GM23338 (cell line): Measurements from ENCODE around the gene CERK. TPM values are rescaled to one million over a fixed set of nuclear protein-coding genes. Genes with fewer than 3 reads are reported as not detected.
A peak's percentile ranks its signal among the peaks of the same experiment; 100 is the strongest.

ENCODE experiments used
- ATAC-seq: fragments of 200-7000 bp; cut with Tn5 transposase; 3 replicates; pipeline ENCODE4 v1.9.1; 2020
- DNase-seq: peaks from one replicate; pipeline ENCODE4 v3.0.0-alpha.2; 2015; ENCODE audit warnings: low spot score
- H2AFZ ChIP-seq: fragments of 200-600 bp; sonication (generic); 2 replicates; pipeline ENCODE4 v1.8.0; 2016; ENCODE audit warnings: antibody characterized with exemption, mild to moderate bottlenecking, moderate library complexity
- H3F3A ChIP-seq: fragments of 200-600 bp; sonication (generic); replicated peaks from 2 replicates; pipeline ENCODE4 v1.8.0; 2017; ENCODE audit warnings: antibody characterized with exemption, mixed run types, low read depth
- H3K27ac ChIP-seq: fragments of 200-600 bp; sonication (generic); 2 replicates; pipeline ENCODE4 v1.6.1; 2016; ENCODE audit warnings: low read depth
- H3K27me3 ChIP-seq: fragments of 200-600 bp; sonication (generic); 2 replicates; pipeline ENCODE4 v1.8.0; 2016; ENCODE audit warnings: mild to moderate bottlenecking, mixed run types, moderate library complexity; ENCODE audit not compliant: insufficient read depth
- H3K36me3 ChIP-seq: fragments of 200-600 bp; sonication (generic); 2 replicates; pipeline ENCODE4 v1.8.0; 2016; ENCODE audit warnings: mild to moderate bottlenecking; ENCODE audit not compliant: insufficient read depth
- H3K4me1 ChIP-seq: fragments of 200-600 bp; sonication (generic); 2 replicates; pipeline ENCODE4 v1.8.0; 2016; ENCODE audit warnings: mild to moderate bottlenecking, moderate library complexity; ENCODE audit not compliant: insufficient read depth
- H3K4me2 ChIP-seq: fragments of 200-600 bp; sonication (generic); 2 replicates; pipeline ENCODE4 v1.7.1; 2017; ENCODE audit warnings: mixed run types
- H3K4me3 ChIP-seq: fragments of 200-600 bp; sonication (generic); 2 replicates; pipeline ENCODE4 v1.6.1; 2016; ENCODE audit warnings: mixed run types
- H3K79me2 ChIP-seq: fragments of 200-600 bp; sonication (generic); replicated peaks from 2 replicates; pipeline ENCODE4 v1.8.0; 2017; ENCODE audit warnings: mild to moderate bottlenecking; ENCODE audit not compliant: insufficient read depth
- H3K9me2 ChIP-seq: fragments of 200-600 bp; sonication (generic); 2 replicates; pipeline ENCODE4 v1.8.0; 2017; ENCODE audit not compliant: insufficient read depth
- H4K20me1 ChIP-seq: fragments of 200-600 bp; sonication (generic); replicated peaks from 2 replicates; pipeline ENCODE4 v1.8.0; 2017; ENCODE audit warnings: mild to moderate bottlenecking; ENCODE audit not compliant: insufficient read depth
- H3K27ac Mint-ChIP-seq: 2 replicates; pipeline ENCODE4 v1.8.0; 2020; ENCODE audit warnings: inconsistent platforms, mild to moderate bottlenecking, moderate library complexity, mixed read lengths
- H3K27me3 Mint-ChIP-seq: 3 replicates; pipeline ENCODE4 v1.8.0; 2022; ENCODE audit warnings: low read depth, mild to moderate bottlenecking, moderate library complexity, mixed read lengths, inconsistent platforms; ENCODE audit not compliant: insufficient read depth, poor library complexity
- H3K36me3 Mint-ChIP-seq: 3 replicates; pipeline ENCODE4 v1.8.0; 2021; ENCODE audit warnings: low read depth, mild to moderate bottlenecking, inconsistent platforms, moderate library complexity, mixed read lengths
- H3K4me1 Mint-ChIP-seq: 3 replicates; pipeline ENCODE4 v1.8.0; 2020; ENCODE audit warnings: mild to moderate bottlenecking, inconsistent platforms, mixed read lengths
- H3K4me3 Mint-ChIP-seq: 3 replicates; pipeline ENCODE4 v1.8.0; 2021; ENCODE audit warnings: moderate library complexity, mild to moderate bottlenecking, inconsistent platforms, mixed read lengths
- H3K9me3 Mint-ChIP-seq: 3 replicates; pipeline ENCODE4 v1.8.0; 2020; ENCODE audit warnings: moderate library complexity, mild to moderate bottlenecking, inconsistent platforms, mixed read lengths
- CREB1 ChIP-seq: fragments of 250-450 bp; sonication (Bioruptor Pico); IDR thresholded peaks from 2 replicates; pipeline ENCODE4 v1.5.0; 2020; ENCODE audit warnings: low read depth, mild to moderate bottlenecking, moderate library complexity
- ETS1 ChIP-seq: IDR thresholded peaks from 2 replicates; pipeline ENCODE4 v1.6.1; 2016; ENCODE audit warnings: antibody characterized with exemption
- EZH2 ChIP-seq: fragments of 200-600 bp; sonication (generic); IDR thresholded peaks from one replicate; pipeline ENCODE4 v1.8.0; 2017; ENCODE audit warnings: antibody characterized with exemption, mild to moderate bottlenecking, low read depth; ENCODE audit not compliant: unreplicated experiment
- EZH2phosphoT487 ChIP-seq: fragments of 200-600 bp; sonication (generic); IDR thresholded peaks from one replicate; pipeline ENCODE4 v1.8.1; 2018; ENCODE audit warnings: antibody characterized with exemption; ENCODE audit not compliant: unreplicated experiment
- JUNB ChIP-seq: IDR thresholded peaks from one replicate; pipeline ENCODE4 v1.6.1; 2016; ENCODE audit warnings: antibody characterized with exemption; ENCODE audit not compliant: unreplicated experiment
- NANOG ChIP-seq: IDR thresholded peaks from 2 replicates; pipeline ENCODE4 v1.6.1; 2016; ENCODE audit warnings: antibody characterized with exemption, borderline replicate concordance
- POLR2AphosphoS5 ChIP-seq: IDR thresholded peaks from 2 replicates; pipeline ENCODE4 v1.6.1; 2016; ENCODE audit warnings: antibody characterized with exemption, low read depth
- STAT1 ChIP-seq: IDR thresholded peaks from one replicate; pipeline ENCODE4 v1.6.1; 2016; ENCODE audit warnings: antibody characterized with exemption; ENCODE audit not compliant: unreplicated experiment
- polyA plus RNA-seq: library from polyadenylated mRNA; unstranded; fragments of >200 nt; fragmentation: Nextera tagmentation; extraction: Ambion mirVana; gene quantifications from 2 replicates; pipeline ENCODE4 v1.2.1, GENCODE V29; 2016
- total RNA-seq: library from RNA; depleted of rRNA; stranded (reverse); fragments of >200 nt; shearing (Covaris generic); gene quantifications from 2 replicates; pipeline ENCODE4 v1.2.3, GENCODE V29; 2014
- TF ChIP-seq, protein P1 (sequence below): fragments of 250-450 bp; sonication (Bioruptor Pico); IDR thresholded peaks from 2 replicates; pipeline ENCODE4 v1.5.0; 2020; ENCODE audit warnings: mild to moderate bottlenecking, moderate library complexity
- TF ChIP-seq, protein P2 (sequence below), 2 experiments: fragments of 200-600 bp in 1 of 2; sonication (generic) in 1 of 2; conservative IDR thresholded peaks; 2 replicates each; pipeline versions ENCODE4 v1.5.1 to v1.6.1; 2016 to 2017; ENCODE audit warnings: antibody characterized with exemption in 2 of 2, low read depth in 2 of 2, mild to moderate bottlenecking in 2 of 2, moderate library complexity in 1 of 2

CERK gene
- total and polyA plus RNA-seq, 2 experiments from 2014 or later: 12.7 to 62.9 TPM

GRCh38 chr22:46773076-46773475, 35.0 kb upstream of the CERK start:
- Histone ChIP-seq H3K4me3 (no peak overlapping the region), H3K4me2 (no peak overlapping the region), H3F3A (no peaks in the 10 kb centered on the region), H3K4me1 (peaks cover 14% of the 10 kb centered on the region; the same call in 1 of the 2 replicates), H2AFZ (no peak overlapping the region), H3K79me2 (peaks cover 88% of the 10 kb centered on the region), H3K36me3 (no peaks in the 10 kb centered on the region), H3K27ac (peak overlapping the region; percentile 84; the same call in 1 of the 2 replicates), H4K20me1 (peaks cover 4% of the 10 kb centered on the region; the same call in 1 of the 2 replicates), H3K9me2 (no peaks in the 10 kb centered on the region), H3K27me3 (no peaks in the 10 kb centered on the region)
- Mint-ChIP-seq H3K4me1 (peaks cover 27% of the 10 kb centered on the region), H3K27ac (peak overlapping the region; percentile 85), H3K9me3 (no peaks in the 10 kb centered on the region), H3K36me3 (peaks cover 5% of the 10 kb centered on the region; the same call in 2 of the 3 replicates), H3K27me3 (peaks cover 12% of the 10 kb centered on the region), H3K4me3 (no peak overlapping the region)
- no peak for DNase-seq
- TF ChIP-seq EZH2phosphoT487 (no peak), CREB1 (no peak), ETS1 (no peak), JUNB (no peak), NANOG (no peak), POLR2AphosphoS5 (no peak), STAT1 (no peak), EZH2 (no peak)
- TF ChIP-seq, protein P1, sequence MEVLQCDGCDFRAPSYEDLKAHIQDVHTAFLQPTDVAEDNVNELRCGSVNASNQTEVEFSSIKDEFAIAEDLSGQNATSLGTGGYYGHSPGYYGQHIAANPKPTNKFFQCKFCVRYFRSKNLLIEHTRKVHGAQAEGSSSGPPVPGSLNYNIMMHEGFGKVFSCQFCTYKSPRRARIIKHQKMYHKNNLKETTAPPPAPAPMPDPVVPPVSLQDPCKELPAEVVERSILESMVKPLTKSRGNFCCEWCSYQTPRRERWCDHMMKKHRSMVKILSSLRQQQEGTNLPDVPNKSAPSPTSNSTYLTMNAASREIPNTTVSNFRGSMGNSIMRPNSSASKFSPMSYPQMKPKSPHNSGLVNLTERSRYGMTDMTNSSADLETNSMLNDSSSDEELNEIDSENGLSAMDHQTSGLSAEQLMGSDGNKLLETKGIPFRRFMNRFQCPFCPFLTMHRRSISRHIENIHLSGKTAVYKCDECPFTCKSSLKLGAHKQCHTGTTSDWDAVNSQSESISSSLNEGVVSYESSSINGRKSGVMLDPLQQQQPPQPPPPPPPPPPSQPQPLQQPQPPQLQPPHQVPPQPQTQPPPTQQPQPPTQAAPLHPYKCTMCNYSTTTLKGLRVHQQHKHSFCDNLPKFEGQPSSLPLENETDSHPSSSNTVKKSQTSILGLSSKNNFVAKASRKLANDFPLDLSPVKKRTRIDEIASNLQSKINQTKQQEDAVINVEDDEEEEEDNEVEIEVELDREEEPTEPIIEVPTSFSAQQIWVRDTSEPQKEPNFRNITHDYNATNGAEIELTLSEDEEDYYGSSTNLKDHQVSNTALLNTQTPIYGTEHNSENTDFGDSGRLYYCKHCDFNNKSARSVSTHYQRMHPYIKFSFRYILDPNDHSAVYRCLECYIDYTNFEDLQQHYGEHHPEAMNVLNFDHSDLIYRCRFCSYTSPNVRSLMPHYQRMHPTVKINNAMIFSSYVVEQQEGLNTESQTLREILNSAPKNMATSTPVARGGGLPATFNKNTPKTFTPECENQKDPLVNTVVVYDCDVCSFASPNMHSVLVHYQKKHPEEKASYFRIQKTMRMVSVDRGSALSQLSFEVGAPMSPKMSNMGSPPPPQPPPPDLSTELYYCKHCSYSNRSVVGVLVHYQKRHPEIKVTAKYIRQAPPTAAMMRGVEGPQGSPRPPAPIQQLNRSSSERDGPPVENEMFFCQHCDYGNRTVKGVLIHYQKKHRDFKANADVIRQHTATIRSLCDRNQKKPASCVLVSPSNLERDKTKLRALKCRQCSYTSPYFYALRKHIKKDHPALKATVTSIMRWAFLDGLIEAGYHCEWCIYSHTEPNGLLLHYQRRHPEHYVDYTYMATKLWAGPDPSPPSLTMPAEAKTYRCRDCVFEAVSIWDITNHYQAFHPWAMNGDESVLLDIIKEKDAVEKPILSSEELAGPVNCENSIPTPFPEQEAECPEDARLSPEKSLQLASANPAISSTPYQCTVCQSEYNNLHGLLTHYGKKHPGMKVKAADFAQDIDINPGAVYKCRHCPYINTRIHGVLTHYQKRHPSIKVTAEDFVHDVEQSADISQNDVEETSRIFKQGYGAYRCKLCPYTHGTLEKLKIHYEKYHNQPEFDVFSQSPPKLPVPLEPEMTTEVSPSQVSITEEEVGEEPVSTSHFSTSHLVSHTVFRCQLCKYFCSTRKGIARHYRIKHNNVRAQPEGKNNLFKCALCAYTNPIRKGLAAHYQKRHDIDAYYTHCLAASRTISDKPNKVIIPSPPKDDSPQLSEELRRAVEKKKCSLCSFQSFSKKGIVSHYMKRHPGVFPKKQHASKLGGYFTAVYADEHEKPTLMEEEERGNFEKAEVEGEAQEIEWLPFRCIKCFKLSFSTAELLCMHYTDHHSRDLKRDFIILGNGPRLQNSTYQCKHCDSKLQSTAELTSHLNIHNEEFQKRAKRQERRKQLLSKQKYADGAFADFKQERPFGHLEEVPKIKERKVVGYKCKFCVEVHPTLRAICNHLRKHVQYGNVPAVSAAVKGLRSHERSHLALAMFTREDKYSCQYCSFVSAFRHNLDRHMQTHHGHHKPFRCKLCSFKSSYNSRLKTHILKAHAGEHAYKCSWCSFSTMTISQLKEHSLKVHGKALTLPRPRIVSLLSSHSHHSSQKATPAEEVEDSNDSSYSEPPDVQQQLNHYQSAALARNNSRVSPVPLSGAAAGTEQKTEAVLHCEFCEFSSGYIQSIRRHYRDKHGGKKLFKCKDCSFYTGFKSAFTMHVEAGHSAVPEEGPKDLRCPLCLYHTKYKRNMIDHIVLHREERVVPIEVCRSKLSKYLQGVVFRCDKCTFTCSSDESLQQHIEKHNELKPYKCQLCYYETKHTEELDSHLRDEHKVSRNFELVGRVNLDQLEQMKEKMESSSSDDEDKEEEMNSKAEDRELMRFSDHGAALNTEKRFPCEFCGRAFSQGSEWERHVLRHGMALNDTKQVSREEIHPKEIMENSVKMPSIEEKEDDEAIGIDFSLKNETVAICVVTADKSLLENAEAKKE: no peak
- TF ChIP-seq, protein P2, sequence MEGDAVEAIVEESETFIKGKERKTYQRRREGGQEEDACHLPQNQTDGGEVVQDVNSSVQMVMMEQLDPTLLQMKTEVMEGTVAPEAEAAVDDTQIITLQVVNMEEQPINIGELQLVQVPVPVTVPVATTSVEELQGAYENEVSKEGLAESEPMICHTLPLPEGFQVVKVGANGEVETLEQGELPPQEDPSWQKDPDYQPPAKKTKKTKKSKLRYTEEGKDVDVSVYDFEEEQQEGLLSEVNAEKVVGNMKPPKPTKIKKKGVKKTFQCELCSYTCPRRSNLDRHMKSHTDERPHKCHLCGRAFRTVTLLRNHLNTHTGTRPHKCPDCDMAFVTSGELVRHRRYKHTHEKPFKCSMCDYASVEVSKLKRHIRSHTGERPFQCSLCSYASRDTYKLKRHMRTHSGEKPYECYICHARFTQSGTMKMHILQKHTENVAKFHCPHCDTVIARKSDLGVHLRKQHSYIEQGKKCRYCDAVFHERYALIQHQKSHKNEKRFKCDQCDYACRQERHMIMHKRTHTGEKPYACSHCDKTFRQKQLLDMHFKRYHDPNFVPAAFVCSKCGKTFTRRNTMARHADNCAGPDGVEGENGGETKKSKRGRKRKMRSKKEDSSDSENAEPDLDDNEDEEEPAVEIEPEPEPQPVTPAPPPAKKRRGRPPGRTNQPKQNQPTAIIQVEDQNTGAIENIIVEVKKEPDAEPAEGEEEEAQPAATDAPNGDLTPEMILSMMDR (conservative IDR thresholded peaks at IDR 0.05; ENCODE audit: low read depth in 2 of 2): no peak
- no peak for ATAC-seq
